WTC11 (cell line): ENCODE measurements around the gene P4HB. TPM values are rescaled to one million over a fixed set of nuclear protein-coding genes. Genes with fewer than 3 reads are reported as not detected.

ENCODE experiments used
- ATAC-seq: fragments of 200-7000 bp; cut with Tn5 transposase; 2 replicates; pipeline ENCODE4 v1.10.0; 2021; ENCODE audit warnings: mild to moderate bottlenecking, moderate library complexity
- CTCF ChIA-PET: fragments of 300-600 bp; sonication (Branson Sonifier 250); formaldehyde crosslinking; loops from one replicate; lab custom pipeline; 2021; ENCODE audit warnings: antibody characterized with exemption; lab: Charles Lee
- POLR2A ChIA-PET: fragments of 350-600 bp; sonication (Branson Sonifier 250); formaldehyde crosslinking; loops from one replicate; lab custom pipeline; 2021; ENCODE audit warnings: antibody characterized with exemption; lab: Charles Lee
- DNase-seq: peaks from one replicate; pipeline ENCODE4 v3.0.0; 2021; ENCODE audit warnings: low spot score
- H3K27ac Mint-ChIP-seq: 2 replicates; pipeline ENCODE4 v1.8.0; 2021; ENCODE audit warnings: mixed read lengths
- H3K27me3 Mint-ChIP-seq: 2 replicates; pipeline ENCODE4 v1.8.0; 2021; ENCODE audit warnings: low read depth, mild to moderate bottlenecking, moderate library complexity, mixed read lengths
- H3K36me3 Mint-ChIP-seq: 2 replicates; pipeline ENCODE4 v1.8.0; 2021; ENCODE audit warnings: mixed read lengths
- H3K4me1 Mint-ChIP-seq: 2 replicates; pipeline ENCODE4 v1.8.0; 2022; ENCODE audit warnings: mixed read lengths
- H3K4me3 Mint-ChIP-seq: 2 replicates; pipeline ENCODE4 v1.8.0; 2021; ENCODE audit warnings: mild to moderate bottlenecking, moderate library complexity, mixed read lengths
- H3K9me3 Mint-ChIP-seq: 2 replicates; pipeline ENCODE4 v1.8.0; 2021; ENCODE audit warnings: mixed read lengths
- ATF1 ChIP-seq: sonication (generic); formaldehyde crosslinking; IDR thresholded peaks from 2 replicates; pipeline ENCODE4 v1.8.1; 2023; ENCODE audit warnings: mild to moderate bottlenecking, moderate library complexity, missing genetic modification reagents
- CBFB ChIP-seq: sonication (generic); formaldehyde crosslinking; IDR thresholded peaks from 2 replicates; pipeline ENCODE4 v1.8.1; 2022; ENCODE audit warnings: mild to moderate bottlenecking, low read depth, missing genetic modification reagents
- ELF4 ChIP-seq: sonication (generic); formaldehyde crosslinking; IDR thresholded peaks from 2 replicates; pipeline ENCODE4 v1.8.1; 2022; ENCODE audit warnings: low read depth, mild to moderate bottlenecking, moderate library complexity, missing genetic modification reagents
- FOXK1 ChIP-seq: sonication (generic); formaldehyde crosslinking; IDR thresholded peaks from 2 replicates; pipeline ENCODE4 v1.8.0; 2022; ENCODE audit warnings: mild to moderate bottlenecking, moderate library complexity, missing genetic modification reagents
- GRHL2 ChIP-seq: fragments of 250-450 bp; sonication (Bioruptor Pico); IDR thresholded peaks from 2 replicates; pipeline ENCODE4 v1.8.0; 2022; ENCODE audit warnings: mild to moderate bottlenecking, moderate library complexity; ENCODE audit not compliant: insufficient replicate concordance, severe bottlenecking
- MXD4 ChIP-seq: fragments of 250-450 bp; sonication (Bioruptor Pico); IDR thresholded peaks from 2 replicates; pipeline ENCODE4 v1.8.0; 2021; ENCODE audit warnings: mild to moderate bottlenecking, moderate library complexity, borderline replicate concordance
- SP1 ChIP-seq: sonication (generic); formaldehyde crosslinking; conservative IDR thresholded peaks from 2 replicates; pipeline ENCODE4 v1.8.1; 2022; ENCODE audit warnings: missing genetic modification reagents
- ZNF138 ChIP-seq: sonication (generic); formaldehyde crosslinking; conservative IDR thresholded peaks from 2 replicates; pipeline ENCODE4 v1.8.1; 2022; ENCODE audit warnings: mild to moderate bottlenecking, moderate library complexity, missing genetic modification reagents
- ZNF416 ChIP-seq: fragments of 250-450 bp; sonication (Bioruptor Pico); IDR thresholded peaks from 2 replicates; pipeline ENCODE4 v1.9.0; 2021; ENCODE audit warnings: mild to moderate bottlenecking, inconsistent platforms
- total RNA-seq: library from RNA; stranded (reverse); gene quantifications from 3 replicates; pipeline ENCODE4 v1.2.3, GENCODE V29; 2021
- TF ChIP-seq, protein P1 (sequence below): fragments of 200-600 bp; IDR thresholded peaks from 2 replicates; pipeline ENCODE4 v1.8.0; 2022; ENCODE audit warnings: antibody characterized with exemption
- TF ChIP-seq, protein P2 (sequence below): sonication (generic); formaldehyde crosslinking; IDR thresholded peaks from 2 replicates; pipeline ENCODE4 v1.8.0; 2023; ENCODE audit warnings: missing genetic modification reagents
- TF ChIP-seq, protein P3 (sequence below): sonication (generic); formaldehyde crosslinking; IDR thresholded peaks from 2 replicates; pipeline ENCODE4 v1.8.0; 2022; ENCODE audit warnings: mild to moderate bottlenecking, missing genetic modification reagents
- TF ChIP-seq, protein P4 (sequence below): sonication (generic); formaldehyde crosslinking; IDR thresholded peaks from 2 replicates; pipeline ENCODE4 v1.8.1; 2022; ENCODE audit warnings: low read depth, mild to moderate bottlenecking, moderate library complexity, missing genetic modification reagents, borderline replicate concordance
- TF ChIP-seq, protein P5 (sequence below): sonication (generic); formaldehyde crosslinking; conservative IDR thresholded peaks from 2 replicates; pipeline ENCODE4 v1.8.1; 2023; ENCODE audit warnings: mild to moderate bottlenecking, low read depth, missing genetic modification reagents, moderate library complexity
- TF ChIP-seq, protein P6 (sequence below): fragments of 250-450 bp; sonication (Bioruptor Pico); IDR thresholded peaks from 2 replicates; pipeline ENCODE4 v2.1.2; 2022; ENCODE audit warnings: mild to moderate bottlenecking, moderate library complexity

Gene P4HB
- total RNA-seq, 1 experiment from 2014 or later = 380 TPM

DNA sequence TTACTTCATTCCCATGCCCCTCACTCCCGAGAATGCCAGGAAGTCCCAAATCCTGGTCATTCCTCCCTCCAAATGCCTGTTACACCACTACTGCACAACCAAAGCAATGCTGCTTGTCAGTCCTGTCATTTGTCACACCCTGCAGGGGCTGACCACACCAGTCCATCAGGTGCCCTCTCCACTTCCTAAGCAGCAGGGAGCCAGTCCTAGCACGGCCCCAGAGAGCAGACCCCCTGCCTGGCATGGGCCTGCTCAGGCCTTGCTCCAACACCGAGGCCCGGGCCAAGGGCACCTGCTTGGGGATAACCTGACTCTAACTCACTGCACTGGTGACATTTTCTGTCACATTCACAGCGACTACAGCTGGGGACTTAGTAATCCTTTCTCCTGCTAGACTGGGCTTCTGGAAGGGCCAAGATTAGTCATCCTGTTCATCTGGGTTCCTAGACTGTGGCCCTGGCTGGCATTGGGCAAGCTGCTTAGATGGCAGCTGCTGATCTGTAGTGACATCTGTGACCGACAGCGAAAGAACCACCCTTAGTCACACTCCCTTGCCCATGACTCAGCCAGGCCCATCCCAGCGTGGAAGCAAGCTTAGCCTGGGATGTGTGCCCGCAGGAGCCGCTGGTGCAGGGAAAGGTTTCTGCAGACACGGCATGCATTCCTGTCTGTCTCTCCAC, 25.7 kb upstream of the P4HB start (continued):
- no peak for TF ChIP-seq FOXK1 (CRISPR knock-in tag)
- TF ChIP-seq, protein P1, sequence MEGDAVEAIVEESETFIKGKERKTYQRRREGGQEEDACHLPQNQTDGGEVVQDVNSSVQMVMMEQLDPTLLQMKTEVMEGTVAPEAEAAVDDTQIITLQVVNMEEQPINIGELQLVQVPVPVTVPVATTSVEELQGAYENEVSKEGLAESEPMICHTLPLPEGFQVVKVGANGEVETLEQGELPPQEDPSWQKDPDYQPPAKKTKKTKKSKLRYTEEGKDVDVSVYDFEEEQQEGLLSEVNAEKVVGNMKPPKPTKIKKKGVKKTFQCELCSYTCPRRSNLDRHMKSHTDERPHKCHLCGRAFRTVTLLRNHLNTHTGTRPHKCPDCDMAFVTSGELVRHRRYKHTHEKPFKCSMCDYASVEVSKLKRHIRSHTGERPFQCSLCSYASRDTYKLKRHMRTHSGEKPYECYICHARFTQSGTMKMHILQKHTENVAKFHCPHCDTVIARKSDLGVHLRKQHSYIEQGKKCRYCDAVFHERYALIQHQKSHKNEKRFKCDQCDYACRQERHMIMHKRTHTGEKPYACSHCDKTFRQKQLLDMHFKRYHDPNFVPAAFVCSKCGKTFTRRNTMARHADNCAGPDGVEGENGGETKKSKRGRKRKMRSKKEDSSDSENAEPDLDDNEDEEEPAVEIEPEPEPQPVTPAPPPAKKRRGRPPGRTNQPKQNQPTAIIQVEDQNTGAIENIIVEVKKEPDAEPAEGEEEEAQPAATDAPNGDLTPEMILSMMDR = no peak
- TF ChIP-seq ZNF138 (CRISPR knock-in tag) = no peak
- no peak for TF ChIP-seq SP1 (CRISPR knock-in tag)
- no peak for TF ChIP-seq GRHL2 (CRISPR knock-in tag)
- TF ChIP-seq, protein P2, sequence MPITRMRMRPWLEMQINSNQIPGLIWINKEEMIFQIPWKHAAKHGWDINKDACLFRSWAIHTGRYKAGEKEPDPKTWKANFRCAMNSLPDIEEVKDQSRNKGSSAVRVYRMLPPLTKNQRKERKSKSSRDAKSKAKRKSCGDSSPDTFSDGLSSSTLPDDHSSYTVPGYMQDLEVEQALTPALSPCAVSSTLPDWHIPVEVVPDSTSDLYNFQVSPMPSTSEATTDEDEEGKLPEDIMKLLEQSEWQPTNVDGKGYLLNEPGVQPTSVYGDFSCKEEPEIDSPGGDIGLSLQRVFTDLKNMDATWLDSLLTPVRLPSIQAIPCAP (CRISPR knock-in tag) = no peak
- TF ChIP-seq, protein P3, sequence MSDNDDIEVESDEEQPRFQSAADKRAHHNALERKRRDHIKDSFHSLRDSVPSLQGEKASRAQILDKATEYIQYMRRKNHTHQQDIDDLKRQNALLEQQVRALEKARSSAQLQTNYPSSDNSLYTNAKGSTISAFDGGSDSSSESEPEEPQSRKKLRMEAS (CRISPR knock-in tag) = no peak
- TF ChIP-seq, protein P4, sequence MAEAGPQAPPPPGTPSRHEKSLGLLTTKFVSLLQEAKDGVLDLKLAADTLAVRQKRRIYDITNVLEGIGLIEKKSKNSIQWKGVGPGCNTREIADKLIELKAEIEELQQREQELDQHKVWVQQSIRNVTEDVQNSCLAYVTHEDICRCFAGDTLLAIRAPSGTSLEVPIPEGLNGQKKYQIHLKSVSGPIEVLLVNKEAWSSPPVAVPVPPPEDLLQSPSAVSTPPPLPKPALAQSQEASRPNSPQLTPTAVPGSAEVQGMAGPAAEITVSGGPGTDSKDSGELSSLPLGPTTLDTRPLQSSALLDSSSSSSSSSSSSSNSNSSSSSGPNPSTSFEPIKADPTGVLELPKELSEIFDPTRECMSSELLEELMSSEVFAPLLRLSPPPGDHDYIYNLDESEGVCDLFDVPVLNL (CRISPR knock-in tag) = no peak
- TF ChIP-seq, protein P5, sequence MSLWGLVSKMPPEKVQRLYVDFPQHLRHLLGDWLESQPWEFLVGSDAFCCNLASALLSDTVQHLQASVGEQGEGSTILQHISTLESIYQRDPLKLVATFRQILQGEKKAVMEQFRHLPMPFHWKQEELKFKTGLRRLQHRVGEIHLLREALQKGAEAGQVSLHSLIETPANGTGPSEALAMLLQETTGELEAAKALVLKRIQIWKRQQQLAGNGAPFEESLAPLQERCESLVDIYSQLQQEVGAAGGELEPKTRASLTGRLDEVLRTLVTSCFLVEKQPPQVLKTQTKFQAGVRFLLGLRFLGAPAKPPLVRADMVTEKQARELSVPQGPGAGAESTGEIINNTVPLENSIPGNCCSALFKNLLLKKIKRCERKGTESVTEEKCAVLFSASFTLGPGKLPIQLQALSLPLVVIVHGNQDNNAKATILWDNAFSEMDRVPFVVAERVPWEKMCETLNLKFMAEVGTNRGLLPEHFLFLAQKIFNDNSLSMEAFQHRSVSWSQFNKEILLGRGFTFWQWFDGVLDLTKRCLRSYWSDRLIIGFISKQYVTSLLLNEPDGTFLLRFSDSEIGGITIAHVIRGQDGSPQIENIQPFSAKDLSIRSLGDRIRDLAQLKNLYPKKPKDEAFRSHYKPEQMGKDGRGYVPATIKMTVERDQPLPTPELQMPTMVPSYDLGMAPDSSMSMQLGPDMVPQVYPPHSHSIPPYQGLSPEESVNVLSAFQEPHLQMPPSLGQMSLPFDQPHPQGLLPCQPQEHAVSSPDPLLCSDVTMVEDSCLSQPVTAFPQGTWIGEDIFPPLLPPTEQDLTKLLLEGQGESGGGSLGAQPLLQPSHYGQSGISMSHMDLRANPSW (CRISPR knock-in tag) = no peak
- TF ChIP-seq, all 79 proteins: peak for 0

DNA sequence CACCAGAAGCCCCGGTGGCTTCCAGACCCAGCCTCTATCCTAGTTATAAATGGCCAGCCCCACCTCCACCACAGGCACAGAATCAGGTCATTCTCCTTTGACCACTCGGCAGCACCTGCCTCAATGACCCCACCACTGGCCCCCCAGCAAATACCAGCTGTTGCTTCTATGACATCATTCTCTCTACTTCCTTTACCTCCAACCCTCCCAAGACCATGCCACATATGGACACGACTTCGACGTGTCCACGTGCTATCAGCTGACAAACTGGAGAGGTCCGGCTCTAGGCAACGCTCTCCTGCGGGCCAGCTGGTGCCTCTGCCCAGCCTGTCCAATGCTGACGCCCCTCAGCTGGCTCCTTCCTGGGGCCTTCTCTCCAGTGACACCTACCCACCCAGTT, 25.1 kb upstream of the P4HB start:
- Mint-ChIP-seq H3K9me3 (no peaks in the 10 kb centered on the region), H3K36me3 (peaks cover 61% of the 10 kb centered on the region), H3K4me1 (peaks cover 11% of the 10 kb centered on the region), H3K27me3 (no peaks in the 10 kb centered on the region), H3K27ac (no peak overlapping the region; the same call in 1 of the 2 replicates), H3K4me3 (no peak overlapping the region)
- POLR2A ChIA-PET = no interaction called here
- TF ChIP-seq MXD4 (CRISPR knock-in tag) (no peak), ELF4 (CRISPR knock-in tag) (no peak), CBFB (CRISPR knock-in tag) (no peak), ATF1 (CRISPR knock-in tag) (no peak), ZNF416 (no peak), ZNF138 (CRISPR knock-in tag) (no peak), FOXK1 (CRISPR knock-in tag) (no peak)
- TF ChIP-seq, protein P6, sequence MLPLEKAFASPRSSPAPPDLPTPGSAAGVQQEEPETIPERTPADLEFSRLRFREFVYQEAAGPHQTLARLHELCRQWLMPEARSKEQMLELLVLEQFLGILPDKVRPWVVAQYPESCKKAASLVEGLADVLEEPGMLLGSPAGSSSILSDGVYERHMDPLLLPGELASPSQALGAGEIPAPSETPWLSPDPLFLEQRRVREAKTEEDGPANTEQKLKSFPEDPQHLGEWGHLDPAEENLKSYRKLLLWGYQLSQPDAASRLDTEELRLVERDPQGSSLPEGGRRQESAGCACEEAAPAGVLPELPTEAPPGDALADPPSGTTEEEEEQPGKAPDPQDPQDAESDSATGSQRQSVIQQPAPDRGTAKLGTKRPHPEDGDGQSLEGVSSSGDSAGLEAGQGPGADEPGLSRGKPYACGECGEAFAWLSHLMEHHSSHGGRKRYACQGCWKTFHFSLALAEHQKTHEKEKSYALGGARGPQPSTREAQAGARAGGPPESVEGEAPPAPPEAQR = no peak
- TF ChIP-seq, protein P2 (CRISPR knock-in tag) = no peak
- DNase-seq = no peak
- no peak; the same call in 1 of the 2 replicates for ATAC-seq
- CTCF ChIA-PET = interaction anchor here (2.7 kb wide), 1 partner anchor 16 kb away, joined by 10 read pairs; no protein-coding TSS in a partner anchor
